SK-N-SH (cell line): ENCODE results near the gene C22orf15. TPM values are rescaled to one million over a fixed set of nuclear protein-coding genes. Genes with fewer than 3 reads are reported as not detected.

Experiments used
- CTCF ChIA-PET: fragments of 300-600, 350-600 bp; formaldehyde crosslinking; extraction: SDS; loops from one replicate; lab custom pipeline; 2021; lab: Yijun Ruan, JAX
- POLR2A ChIA-PET: fragments of 350-600 bp; sonication (Branson Sonifier 250); formaldehyde crosslinking; extraction: SDS; loops from one replicate; lab custom pipeline; 2020; ENCODE audit warnings: antibody characterized with exemption, inconsistent platforms; lab: Yijun Ruan, JAX
- DNase-seq: peaks from one replicate; pipeline ENCODE4 v3.0.0; 2012
- H2AFZ ChIP-seq: fragments of 200-600 bp; sonication (generic); 2 replicates; pipeline ENCODE4 v1.8.1; 2016; ENCODE audit warnings: antibody characterized with exemption, mild to moderate bottlenecking, low read depth
- H3F3A ChIP-seq: fragments of 200-600 bp; sonication (generic); replicated peaks from 2 replicates; pipeline ENCODE3; 2016; ENCODE audit warnings: antibody characterized with exemption, mild to moderate bottlenecking; ENCODE audit not compliant: insufficient read depth
- H3K27ac ChIP-seq, 2 experiments: fragments of 200-500 bp in 1 of 2; fragments of 200-600 bp in 1 of 2; sonication (Bioruptor generic) in 1 of 2; sonication (generic), shearing (Covaris generic) in 1 of 2; 2 replicates each; pipeline versions ENCODE4 v1.5.1 to v1.6.1; 2014 to 2016; ENCODE audit warnings: low read depth in 2 of 2, inconsistent platforms in 1 of 2, low read length in 1 of 2, mild to moderate bottlenecking in 1 of 2, mixed read lengths in 1 of 2
- H3K27me3 ChIP-seq: fragments of 200-600 bp; sonication (generic), shearing (Covaris generic); 2 replicates; pipeline ENCODE4 v1.6.1; 2016; ENCODE audit warnings: mixed run types; ENCODE audit not compliant: insufficient read depth
- H3K36me3 ChIP-seq, 2 experiments: fragments of 200-500 bp in 1 of 2; fragments of 200-600 bp in 1 of 2; sonication (Bioruptor generic) in 1 of 2; sonication (generic) in 1 of 2; replicated peaks in 1 of 2; 2 replicates each; pipeline versions ENCODE3 to v1.5.1; 2014 to 2016; ENCODE audit warnings: low read length in 1 of 2, mild to moderate bottlenecking in 1 of 2; ENCODE audit not compliant: insufficient read depth in 2 of 2, control insufficient read depth in 1 of 2
- H3K4me1 ChIP-seq, 2 experiments: fragments of 200-500 bp in 1 of 2; fragments of 200-600 bp in 1 of 2; sonication (Bioruptor generic) in 1 of 2; sonication (generic), shearing (Covaris generic) in 1 of 2; 2 replicates each; pipeline versions ENCODE4 v1.5.1 to v1.6.1; 2014 to 2016; ENCODE audit warnings: low read depth in 1 of 2, low read length in 1 of 2, mixed run types in 1 of 2; ENCODE audit not compliant: insufficient read depth in 2 of 2, control insufficient read depth in 1 of 2
- H3K4me2 ChIP-seq: fragments of 200-600 bp; sonication (generic), shearing (Covaris generic); 2 replicates; pipeline ENCODE4 v1.6.1; 2017; ENCODE audit warnings: mixed run types
- H3K4me3 ChIP-seq, 2 experiments: fragments of 200-500 bp in 1 of 2; fragments of 200-600 bp in 1 of 2; sonication (Bioruptor generic) in 1 of 2; sonication (generic), shearing (Covaris generic) in 1 of 2; 2 replicates each; pipeline versions ENCODE4 v1.5.1 to v1.8.1; 2014 to 2016; ENCODE audit warnings: low read depth in 2 of 2, inconsistent platforms in 1 of 2, low read length in 1 of 2, mild to moderate bottlenecking in 1 of 2, mixed read lengths in 1 of 2, moderate library complexity in 1 of 2
- H3K79me2 ChIP-seq: fragments of 200-600 bp; sonication (generic); 2 replicates; pipeline ENCODE4 v1.8.1; 2017; ENCODE audit warnings: mild to moderate bottlenecking; ENCODE audit not compliant: insufficient read depth
- H3K9ac ChIP-seq: fragments of 200-600 bp; sonication (generic); 2 replicates; pipeline ENCODE4 v1.6.1; 2017; ENCODE audit warnings: mixed run types
- H3K9me2 ChIP-seq: fragments of 200-600 bp; sonication (generic); 2 replicates; pipeline ENCODE4 v1.6.1; 2017; ENCODE audit warnings: mixed run types
- H3K9me3 ChIP-seq: fragments of 200-600 bp; sonication (generic); 2 replicates; pipeline ENCODE4 v1.6.1; 2017; ENCODE audit warnings: mixed run types, mild to moderate bottlenecking, moderate library complexity
- H4K20me1 ChIP-seq: fragments of 200-600 bp; sonication (generic); 2 replicates; pipeline ENCODE4 v1.6.1; 2017; ENCODE audit warnings: mild to moderate bottlenecking, mixed run types; ENCODE audit not compliant: insufficient read depth
- MAX ChIP-seq: IDR thresholded peaks from 2 replicates; pipeline ENCODE4 v1.4.0; 2012; ENCODE audit warnings: low read depth
- MXI1 ChIP-seq: IDR thresholded peaks from 2 replicates; pipeline ENCODE4 v1.6.1; 2012; ENCODE audit warnings: mild to moderate bottlenecking, low read depth, low read length, improper control_type of control experiment
- NRF1 ChIP-seq: IDR thresholded peaks from 2 replicates; pipeline ENCODE4 v1.6.1; 2012; ENCODE audit warnings: low read depth, mild to moderate bottlenecking, low read length
- POLR2AphosphoS5 ChIP-seq: IDR thresholded peaks from 2 replicates; pipeline ENCODE4 v1.6.1; 2012; ENCODE audit warnings: low read depth, low read length
- RAD21 ChIP-seq: IDR thresholded peaks from 2 replicates; pipeline ENCODE4 v1.6.1; 2012; ENCODE audit warnings: mild to moderate bottlenecking, low read length
- RCOR1 ChIP-seq: fragments of 150-350 bp; IDR thresholded peaks from 2 replicates; pipeline ENCODE4 v1.6.1; 2017; ENCODE audit warnings: antibody characterized with exemption, low read length
- REST ChIP-seq: IDR thresholded peaks from 2 replicates; pipeline ENCODE4 v1.6.1; 2012; ENCODE audit warnings: mild to moderate bottlenecking, low read depth, low read length, moderate library complexity
- RXRA ChIP-seq: IDR thresholded peaks from 2 replicates; pipeline ENCODE4 v1.4.0; 2012; ENCODE audit warnings: low read depth, mild to moderate bottlenecking, borderline replicate concordance
- TAF1 ChIP-seq: IDR thresholded peaks from 2 replicates; pipeline ENCODE4 v1.6.1; 2012; ENCODE audit warnings: low read depth, mild to moderate bottlenecking, low read length, moderate library complexity, borderline replicate concordance
- TEAD4 ChIP-seq: IDR thresholded peaks from 2 replicates; pipeline ENCODE4 v1.4.0; 2012; ENCODE audit warnings: mild to moderate bottlenecking, borderline replicate concordance; ENCODE audit not compliant: insufficient read depth
- USF1 ChIP-seq: IDR thresholded peaks from 2 replicates; pipeline ENCODE4 v1.4.0; 2012; ENCODE audit warnings: low read depth, borderline replicate concordance
- USF2 ChIP-seq: fragments of 150-350 bp; IDR thresholded peaks from 2 replicates; pipeline ENCODE4 v1.6.1; 2017; ENCODE audit warnings: antibody characterized with exemption, low read length, low read depth, borderline replicate concordance
- WGBS: methylation state at CpG from one replicate; pipeline ENCODE4 v1.1.6; 2017; ENCODE audit warnings: low lambda C conversion rate; 5-methylcytosine and 5-hydroxymethylcytosine counted together
- polyA plus RNA-seq, 3 experiments: library from polyadenylated mRNA; depleted of rRNA; stranded (reverse); fragments of >200 nt; gene quantifications; 2 replicates each; pipeline ENCODE4 v1.2.3, GENCODE V29; 2012

C22orf15 gene
- polyA plus RNA-seq, 1 of the 3 experiments (the other 2 are of a cell fraction): 1.6 TPM

GRCh38 chr22:23784215-23784732, 21.5 kb downstream of the C22orf15 start:
- POLR2A ChIA-PET: no interaction called here
- no peaks in the 10 kb centered on the region for H3K27me3 ChIP-seq
- no peak for DNase-seq

More at GRCh38 chr22:23784215-23784732, 21.5 kb downstream of the C22orf15 start:
- peaks cover 20% of the 10 kb centered on the region for H4K20me1 ChIP-seq
- H3K79me2 ChIP-seq: peaks cover 20% of the 10 kb centered on the region
- H3K4me3 ChIP-seq: no peak overlapping the region
- TF ChIP-seq NRF1 (no peak), MXI1 (no peak), TAF1 (no peak), REST (no peak), POLR2AphosphoS5 (no peak), MAX (no peak), USF1 (no peak), RCOR1 (no peak), USF2 (no peak), TEAD4 (no peak), RXRA (no peak), RAD21 (no peak)
- peaks cover 0 to 3% of the 10 kb centered on the region in 2 experiments for H3K36me3 ChIP-seq
- peaks cover 0 to 26% of the 10 kb centered on the region in 2 experiments; a peak in 1 of 4 replicates for H3K4me1 ChIP-seq
- no peaks in the 10 kb centered on the region for H3K9me3 ChIP-seq
- no peak overlapping the region for H3K27ac ChIP-seq
- 77% methylated on average over 8 of the region's 8 CpGs for WGBS
- peaks cover 4% of the 10 kb centered on the region for H3F3A ChIP-seq
- H2AFZ ChIP-seq: no peak overlapping the region
- H3K9me2 ChIP-seq: no peaks in the 10 kb centered on the region
- CTCF ChIA-PET: interaction anchor here (0.6 kb wide), 1 partner anchor 65 kb away, joined by 3 read pairs; no protein-coding TSS in a partner anchor
- H3K4me2 ChIP-seq: no peak overlapping the region
- H3K9ac ChIP-seq: no peak overlapping the region
